GM12878 (cell line): ENCODE results near the gene ADGRG1. TPM values are rescaled to one million over a fixed set of nuclear protein-coding genes. Genes with fewer than 3 reads are reported as not detected.

ENCODE experiments used
- ATAC-seq: fragments of 200-7000 bp; cut with Tn5 transposase; 3 replicates; pipeline ENCODE4 v1.9.1; 2020; ENCODE audit warnings: mild to moderate bottlenecking, moderate library complexity
- BruUV-seq: library from RNA; stranded (reverse); fragments of 400-500 nt; replicated peaks from 2 replicates; lab custom pipeline; 2021; lab: Mats Ljungman, UMichigan
- CTCF ChIA-PET: fragments of 300-600 bp; sonication (Branson Sonifier 250); formaldehyde crosslinking; extraction: SDS; loops from one replicate; lab custom pipeline; 2021; ENCODE audit warnings: inconsistent platforms; lab: Yijun Ruan, JAX
- POLR2A ChIA-PET: fragments of 350-600 bp; formaldehyde crosslinking; extraction: SDS; loops from one replicate; lab custom pipeline; 2021; ENCODE audit warnings: inconsistent platforms; lab: Charles Lee
- RAD21 ChIA-PET: fragments of 300-600 bp; sonication (Branson Sonifier 250); formaldehyde crosslinking; loops from one replicate; lab custom pipeline; 2023; ENCODE audit warnings: antibody characterized with exemption; ENCODE audit not compliant: unreplicated experiment; lab: Charles Lee
- SMC1A ChIA-PET: fragments of 300-600 bp; sonication (Branson Sonifier 250); formaldehyde crosslinking; loops from one replicate; lab custom pipeline; 2023; ENCODE audit not compliant: unreplicated experiment, uncharacterized antibody; lab: Charles Lee
- DNase-seq: peaks from one replicate; pipeline ENCODE4 v3.0.0-alpha.2; 2011; ENCODE audit warnings: low read depth, low spot score
- FAIRE-seq: peaks from 3 replicates; lab custom pipeline; 2011; peaks lifted over from hg19 to GRCh38; lab: Jason Lieb, UNC
- H2AFZ ChIP-seq: 2 replicates; pipeline ENCODE4 v1.6.0; 2011; ENCODE audit warnings: low read depth, low read length, control low read depth; ENCODE audit not compliant: control insufficient read depth
- H3K27ac ChIP-seq: 2 replicates; pipeline ENCODE4 v1.5.1; 2011; ENCODE audit warnings: control low read depth; ENCODE audit not compliant: control insufficient read depth, insufficient read depth
- H3K27me3 ChIP-seq, 2 experiments: replicated peaks in 1 of 2; 2 replicates each; pipeline versions ENCODE4 v1.6.0 to v1.6.1; 2011; ENCODE audit warnings: low read length in 1 of 2; ENCODE audit not compliant: control insufficient read depth in 2 of 2, insufficient read depth in 2 of 2
- H3K36me3 ChIP-seq, 2 experiments: 2 replicates each; pipeline ENCODE4 v1.5.1; 2011; ENCODE audit warnings: low read length in 1 of 2; ENCODE audit not compliant: control insufficient read depth in 2 of 2, insufficient read depth in 2 of 2
- H3K4me1 ChIP-seq: 2 replicates; pipeline ENCODE4 v1.6.1; 2011; ENCODE audit warnings: mild to moderate bottlenecking, low read length, moderate library complexity, mixed read lengths; ENCODE audit not compliant: control insufficient read depth, insufficient read depth
- H3K4me2 ChIP-seq: 2 replicates; pipeline ENCODE4 v1.6.0; 2011; ENCODE audit warnings: control low read depth; ENCODE audit not compliant: control insufficient read depth, insufficient read depth
- H3K4me3 ChIP-seq: fragments of 200-600 bp; sonication (generic); 2 replicates; pipeline ENCODE4 v1.5.1; 2016
- H3K79me2 ChIP-seq: 2 replicates; pipeline ENCODE4 v1.6.0; 2011; ENCODE audit warnings: low read length; ENCODE audit not compliant: control insufficient read depth, insufficient read depth
- H3K9ac ChIP-seq: 2 replicates; pipeline ENCODE4 v1.8.0; 2011; ENCODE audit warnings: low read length, control low read depth, mixed read lengths; ENCODE audit not compliant: control insufficient read depth, insufficient read depth
- H3K9me3 ChIP-seq: replicated peaks from 3 replicates; pipeline ENCODE4 v1.5.1; 2011; ENCODE audit warnings: mild to moderate bottlenecking, low read length; ENCODE audit not compliant: control insufficient read depth, insufficient read depth
- H4K20me1 ChIP-seq: 2 replicates; pipeline ENCODE4 v1.6.0; 2011; ENCODE audit not compliant: control insufficient read depth, insufficient read depth
- ESRRA ChIP-seq: IDR thresholded peaks from 2 replicates; pipeline ENCODE4 v1.6.1; 2012; ENCODE audit warnings: mild to moderate bottlenecking, low read length, improper control_type of control experiment
- FOS ChIP-seq: IDR thresholded peaks from 3 replicates; pipeline ENCODE4 v1.6.1; 2011; ENCODE audit warnings: borderline replicate concordance; ENCODE audit not compliant: insufficient read length; ENCODE audit errors: extremely low read depth
- IKZF2 ChIP-seq, 2 experiments: fragments of 450-650 bp; IDR thresholded peaks; 2 replicates each; pipeline ENCODE4 v1.6.1; 2017; ENCODE audit warnings: mild to moderate bottlenecking in 2 of 2, moderate library complexity in 2 of 2
- JUND ChIP-seq: IDR thresholded peaks from 2 replicates; pipeline ENCODE4 v1.6.1; 2012; ENCODE audit warnings: low read depth, mild to moderate bottlenecking, low read length, improper control_type of control experiment, moderate library complexity
- MTA3 ChIP-seq: IDR thresholded peaks from 2 replicates; pipeline ENCODE4 v1.6.1; 2012; ENCODE audit warnings: low read length, inconsistent platforms, borderline replicate concordance
- NFYA ChIP-seq: IDR thresholded peaks from 2 replicates; pipeline ENCODE4 v1.6.1; 2011; ENCODE audit warnings: low read depth, mild to moderate bottlenecking, low read length, improper control_type of control experiment, borderline replicate concordance
- POLR2A ChIP-seq: IDR thresholded peaks from 2 replicates; pipeline ENCODE4 v1.6.1; 2011; ENCODE audit warnings: low read depth, mild to moderate bottlenecking, low read length
- RAD51 ChIP-seq: fragments of 450-650 bp; IDR thresholded peaks from 2 replicates; pipeline ENCODE4 v1.6.1; 2016; ENCODE audit warnings: moderate library complexity, mild to moderate bottlenecking, inconsistent platforms
- RUNX3 ChIP-seq: IDR thresholded peaks from 2 replicates; pipeline ENCODE4 v1.6.1; 2012; ENCODE audit warnings: low read length, inconsistent platforms
- SMC3 ChIP-seq: IDR thresholded peaks from 2 replicates; pipeline ENCODE4 v1.6.1; 2011; ENCODE audit warnings: low read length, improper control_type of control experiment, borderline replicate concordance
- SUPT20H ChIP-seq: IDR thresholded peaks from 2 replicates; pipeline ENCODE4 v1.6.1; 2011; ENCODE audit warnings: low read depth, mild to moderate bottlenecking, low read length, moderate library complexity, borderline replicate concordance; ENCODE audit not compliant: control insufficient read depth
- TAF1 ChIP-seq: IDR thresholded peaks from 2 replicates; pipeline ENCODE4 v1.6.1; 2011; ENCODE audit warnings: mild to moderate bottlenecking, low read depth, low read length, borderline replicate concordance
- ZNF24 ChIP-seq: fragments of 450-650 bp; IDR thresholded peaks from 2 replicates; pipeline ENCODE4 v1.6.1; 2017; ENCODE audit warnings: antibody characterized with exemption, mild to moderate bottlenecking
- WGBS: methylation state at CpG from one replicate; pipeline ENCODE4 v1.1.6; 2016; ENCODE audit warnings: low lambda C conversion rate; ENCODE audit not compliant: insufficient replicate concordance, insufficient coverage; ENCODE audit errors: missing lambda C conversion rate; 5-methylcytosine and 5-hydroxymethylcytosine counted together
- in situ Hi-C: fragments of 300-500 bp; cut with MboI; formaldehyde crosslinking; loops from 9 replicates; pipeline ENCODE4 v1.14.3; 2018; ENCODE audit warnings: mixed read lengths
- intact Hi-C: fragments of 100-400 bp; cut with micrococcal nuclease; formaldehyde crosslinking; loops from one replicate; pipeline ENCODE4 v1.14.2; 2022; ENCODE audit not compliant: unreplicated experiment
- polyA plus RNA-seq, 11 experiments: library from polyadenylated mRNA; depleted of rRNA in 4 of 11; unstranded in 6 of 11; stranded (reverse) in 5 of 11; fragments of >200 nt; fragmentation: Nextera tagmentation in 4 of 11; fragmentation: Illumina TruSeq in 1 of 11; extraction: Ambion mirVana in 4 of 11; extraction: Trizol in 1 of 11; gene quantifications; 1 replicate in 1 of 11; 2 replicates in 10 of 11; pipeline versions ENCODE4 v1.2.1 to v1.2.3, GENCODE V29; 2011 to 2016; ENCODE audit warnings: inconsistent platforms in 2 of 11, missing spikeins in 2 of 11, low read depth in 1 of 11
- total RNA-seq, 4 experiments: library from RNA; depleted of rRNA in 3 of 4; stranded (reverse); fragments of >200 nt in 3 of 4; fragmentation: Illumina TruSeq in 1 of 4; extraction: Trizol in 1 of 4; gene quantifications; 2 replicates each; pipeline versions ENCODE4 v1.2.1 to v1.2.3, GENCODE V29; 2013 to 2021
- TF ChIP-seq, protein P1 (sequence below): IDR thresholded peaks from 2 replicates; pipeline ENCODE4 v1.6.1; 2012; ENCODE audit warnings: low read depth, low read length, improper control_type of control experiment
- TF ChIP-seq, protein P2 (sequence below): IDR thresholded peaks from 2 replicates; pipeline ENCODE4 v1.6.1; 2012; ENCODE audit warnings: low read length, inconsistent platforms
- TF ChIP-seq, protein P3 (sequence below): fragments of 450-650 bp; IDR thresholded peaks from 2 replicates; pipeline ENCODE4 v1.6.1; 2017; ENCODE audit warnings: borderline replicate concordance

The ADGRG1 gene
- total and polyA plus RNA-seq, 10 of the 15 experiments (the other 5 are each of a cell fraction or from before 2014, with no cell fraction given) = 0.07 to 2.0 (median 0.75) TPM

DNA sequence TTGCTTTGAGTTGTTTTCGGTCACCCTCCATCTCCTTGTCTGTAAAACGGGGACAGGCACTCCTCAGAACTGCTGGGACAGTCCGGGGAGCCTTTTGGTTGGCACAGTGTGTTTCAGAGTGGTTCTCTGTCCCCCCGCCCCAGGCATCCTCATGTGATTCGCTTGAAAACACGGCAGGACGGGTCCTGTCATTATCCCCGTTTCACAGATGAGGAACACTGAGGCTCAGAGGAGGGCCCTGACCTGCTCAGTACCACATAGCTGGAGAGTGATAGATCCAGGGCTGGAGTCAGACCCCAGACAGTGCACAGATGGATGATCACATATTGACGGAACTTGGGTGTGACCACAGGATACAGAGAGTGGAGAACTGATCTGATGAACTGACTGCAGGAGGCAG, 13.5 kb upstream of the ADGRG1 start:
- no peak overlapping the region for H3K9ac ChIP-seq
- peaks cover 18% of the 10 kb centered on the region for H3K4me1 ChIP-seq
- no peaks in the 10 kb centered on the region for H3K79me2 ChIP-seq
- H3K36me3 ChIP-seq = no peaks in the 10 kb centered on the region
- in situ Hi-C loops = no loop called here
- SMC1A ChIA-PET = interaction anchor here (0.9 kb wide), 1 partner anchor 9 kb away, joined by 3 read pairs; no protein-coding TSS in a partner anchor
- no TSS peak for BruUV-seq
- RAD21 ChIA-PET = interaction anchor here (1.6 kb wide), 1 partner anchor 13 kb away, joined by 3 read pairs; no protein-coding TSS in a partner anchor
- no peaks in the 10 kb centered on the region for H4K20me1 ChIP-seq
- 65% methylated on average over 9 of the region's 9 CpGs for WGBS
- no peaks in the 10 kb centered on the region for H3K9me3 ChIP-seq
- H3K27ac ChIP-seq = no peak overlapping the region
- no peak overlapping the region for H3K4me3 ChIP-seq
- intact Hi-C loops = no loop called here
- DNase-seq (no peak), ATAC-seq (no peak), FAIRE-seq (no peak)
- CTCF ChIA-PET = interaction anchor here (1.3 to 3.3 kb wide), 2 partner anchors 14 to 34 kb away, joined by 4 to 12 read pairs; no protein-coding TSS in a partner anchor
- POLR2A ChIA-PET = no interaction called here
- H2AFZ ChIP-seq = no peak overlapping the region
- no peaks in the 10 kb centered on the region for H3K27me3 ChIP-seq
- TF ChIP-seq IKZF2 (IDR thresholded peaks at IDR 0.05) (no peak), RUNX3 (peak; percentile 19; the same call in 1 of the 2 replicates), ESRRA (no peak), FOS (no peak)
- TF ChIP-seq, protein P1, sequence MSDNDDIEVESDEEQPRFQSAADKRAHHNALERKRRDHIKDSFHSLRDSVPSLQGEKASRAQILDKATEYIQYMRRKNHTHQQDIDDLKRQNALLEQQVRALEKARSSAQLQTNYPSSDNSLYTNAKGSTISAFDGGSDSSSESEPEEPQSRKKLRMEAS = no peak
- no peak overlapping the region for H3K4me2 ChIP-seq

DNA sequence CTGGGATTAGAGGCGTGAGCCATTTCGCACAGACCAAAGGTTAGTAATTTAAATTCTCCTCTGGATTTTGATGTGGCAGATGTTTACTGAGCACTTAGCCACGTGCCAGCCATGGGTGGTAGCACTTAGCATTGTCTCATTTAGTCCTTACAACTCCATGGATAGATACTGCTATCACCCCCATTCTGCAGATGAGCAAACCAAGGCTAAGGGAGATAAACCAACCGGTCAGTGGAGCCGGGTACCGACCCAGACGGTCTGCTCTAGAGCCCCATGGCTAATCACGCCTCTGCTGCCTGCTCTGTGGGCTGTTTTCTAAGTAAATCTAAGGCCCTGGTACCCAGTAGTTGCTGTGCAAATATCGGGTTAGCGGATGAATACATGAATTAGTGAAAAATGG, 12.6 kb upstream of the ADGRG1 start:
- Histone ChIP-seq H3K4me1 (peaks cover 10% of the 10 kb centered on the region), H3K36me3 (no peaks in the 10 kb centered on the region), H2AFZ (no peak overlapping the region), H3K9ac (no peak overlapping the region), H3K27me3 (no peaks in the 10 kb centered on the region), H3K4me3 (no peak overlapping the region), H3K9me3 (no peaks in the 10 kb centered on the region), H3K79me2 (no peaks in the 10 kb centered on the region), H4K20me1 (no peaks in the 10 kb centered on the region), H3K4me2 (no peak overlapping the region), H3K27ac (no peak overlapping the region)
- TF ChIP-seq NFYA = no peak
- TF ChIP-seq TAF1 = no peak
- no peak for TF ChIP-seq JUND
- TF ChIP-seq, protein P2, sequence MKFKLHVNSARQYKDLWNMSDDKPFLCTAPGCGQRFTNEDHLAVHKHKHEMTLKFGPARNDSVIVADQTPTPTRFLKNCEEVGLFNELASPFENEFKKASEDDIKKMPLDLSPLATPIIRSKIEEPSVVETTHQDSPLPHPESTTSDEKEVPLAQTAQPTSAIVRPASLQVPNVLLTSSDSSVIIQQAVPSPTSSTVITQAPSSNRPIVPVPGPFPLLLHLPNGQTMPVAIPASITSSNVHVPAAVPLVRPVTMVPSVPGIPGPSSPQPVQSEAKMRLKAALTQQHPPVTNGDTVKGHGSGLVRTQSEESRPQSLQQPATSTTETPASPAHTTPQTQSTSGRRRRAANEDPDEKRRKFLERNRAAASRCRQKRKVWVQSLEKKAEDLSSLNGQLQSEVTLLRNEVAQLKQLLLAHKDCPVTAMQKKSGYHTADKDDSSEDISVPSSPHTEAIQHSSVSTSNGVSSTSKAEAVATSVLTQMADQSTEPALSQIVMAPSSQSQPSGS = no peak
- TF ChIP-seq RAD51 = no peak
- no peak for TF ChIP-seq MTA3
- TF ChIP-seq SMC3 = no peak
- TF ChIP-seq SUPT20H = no peak
- TF ChIP-seq ZNF24 = no peak
- TF ChIP-seq POLR2A = no peak
- TF ChIP-seq, protein P3, sequence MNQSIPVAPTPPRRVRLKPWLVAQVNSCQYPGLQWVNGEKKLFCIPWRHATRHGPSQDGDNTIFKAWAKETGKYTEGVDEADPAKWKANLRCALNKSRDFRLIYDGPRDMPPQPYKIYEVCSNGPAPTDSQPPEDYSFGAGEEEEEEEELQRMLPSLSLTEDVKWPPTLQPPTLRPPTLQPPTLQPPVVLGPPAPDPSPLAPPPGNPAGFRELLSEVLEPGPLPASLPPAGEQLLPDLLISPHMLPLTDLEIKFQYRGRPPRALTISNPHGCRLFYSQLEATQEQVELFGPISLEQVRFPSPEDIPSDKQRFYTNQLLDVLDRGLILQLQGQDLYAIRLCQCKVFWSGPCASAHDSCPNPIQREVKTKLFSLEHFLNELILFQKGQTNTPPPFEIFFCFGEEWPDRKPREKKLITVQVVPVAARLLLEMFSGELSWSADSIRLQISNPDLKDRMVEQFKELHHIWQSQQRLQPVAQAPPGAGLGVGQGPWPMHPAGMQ = no peak
- intact Hi-C loops = no loop called here
- DNase-seq (no peak), ATAC-seq (no peak), FAIRE-seq (no peak)
- ChIA-PET RAD21 (no interaction called here), POLR2A (no interaction called here), SMC1A (no interaction called here), CTCF (interaction anchor here (1.8 to 3.3 kb wide), 2 partner anchors 14 to 31 kb away, joined by 4 to 12 read pairs; no protein-coding TSS in a partner anchor)
- WGBS = 80% methylated on average over 10 of the region's 10 CpGs
- in situ Hi-C loops = no loop called here
- BruUV-seq = no TSS peak
